IMR-90 (cell line): ENCODE results near the gene NAB2. TPM values are rescaled to one million over a fixed set of nuclear protein-coding genes. Genes with fewer than 3 reads are reported as not detected.

Experiments
- ATAC-seq: fragments of 200-7000 bp; cut with Tn5 transposase; 2 replicates; pipeline ENCODE4 v1.9.1; 2020; ENCODE audit warnings: low read depth, mild to moderate bottlenecking, moderate library complexity
- BruUV-seq: library from RNA; stranded (reverse); fragments of 400-500 nt; replicated peaks from 2 replicates; lab custom pipeline; 2021; lab: Mats Ljungman, UMichigan
- CTCF ChIA-PET: fragments of 300-600 bp; formaldehyde crosslinking; extraction: SDS; loops from one replicate; lab custom pipeline; 2021; ENCODE audit warnings: antibody characterized with exemption; lab: Yijun Ruan, JAX
- POLR2A ChIA-PET: fragments of 300-600 bp; sonication (Branson Sonifier 250); formaldehyde crosslinking; loops from one replicate; lab custom pipeline; 2022; ENCODE audit warnings: antibody characterized with exemption; ENCODE audit not compliant: unreplicated experiment; lab: Charles Lee
- DNase-seq: peaks from one replicate; pipeline ENCODE4 v3.0.0; 2013
- H2AFZ ChIP-seq: replicated peaks from 2 replicates; pipeline ENCODE3; 2013; ENCODE audit warnings: low read length, mild to moderate bottlenecking; ENCODE audit not compliant: poor library complexity
- H2AK5ac ChIP-seq: 2 replicates; pipeline ENCODE4 v1.6.1; 2013; ENCODE audit warnings: low read depth, low read length, inconsistent platforms
- H2AK9ac ChIP-seq: replicated peaks from 2 replicates; pipeline ENCODE3; 2013; ENCODE audit warnings: mild to moderate bottlenecking, low read depth, low read length, moderate library complexity; ENCODE audit not compliant: poor library complexity
- H2BK120ac ChIP-seq: 2 replicates; pipeline ENCODE4 v1.6.1; 2013; ENCODE audit warnings: low read depth, low read length, inconsistent platforms
- H2BK15ac ChIP-seq: 3 replicates; pipeline ENCODE4 v1.6.1; 2013; ENCODE audit warnings: low read depth, low read length, inconsistent platforms
- H2BK20ac ChIP-seq: 2 replicates; pipeline ENCODE4 v1.6.1; 2013; ENCODE audit warnings: low read depth, mild to moderate bottlenecking, inconsistent platforms, low read length, moderate library complexity
- H2BK5ac ChIP-seq: 2 replicates; pipeline ENCODE4 v1.6.1; 2013; ENCODE audit warnings: mild to moderate bottlenecking, low read depth, low read length, inconsistent platforms; ENCODE audit not compliant: poor library complexity, severe bottlenecking
- H3K14ac ChIP-seq: replicated peaks from 2 replicates; pipeline ENCODE4 v1.6.1; 2013; ENCODE audit warnings: low read depth, low read length, inconsistent platforms
- H3K18ac ChIP-seq: 2 replicates; pipeline ENCODE4 v1.6.1; 2013; ENCODE audit warnings: low read depth, low read length, control low read depth
- H3K23ac ChIP-seq: 2 replicates; pipeline ENCODE4 v1.6.1; 2013; ENCODE audit warnings: low read depth, low read length, inconsistent platforms
- H3K27ac ChIP-seq: 2 replicates; pipeline ENCODE4 v1.5.1; 2013; ENCODE audit warnings: mild to moderate bottlenecking, control low read depth, low read length; ENCODE audit not compliant: insufficient read depth
- H3K27me3 ChIP-seq: 2 replicates; pipeline ENCODE4 v1.6.1; 2013; ENCODE audit warnings: low read length; ENCODE audit not compliant: control insufficient read depth, insufficient read depth
- H3K36me3 ChIP-seq: 2 replicates; pipeline ENCODE4 v1.6.1; 2013; ENCODE audit warnings: low read length, mixed read lengths; ENCODE audit not compliant: control insufficient read depth, insufficient read depth
- H3K4ac ChIP-seq: 2 replicates; pipeline ENCODE4 v1.6.1; 2013; ENCODE audit warnings: low read depth, low read length, inconsistent platforms
- H3K4me1 ChIP-seq: 2 replicates; pipeline ENCODE4 v1.6.1; 2013; ENCODE audit warnings: low read length, mixed read lengths; ENCODE audit not compliant: control insufficient read depth, insufficient read depth
- H3K4me2 ChIP-seq: 2 replicates; pipeline ENCODE4 v1.6.1; 2013; ENCODE audit warnings: low read depth, mild to moderate bottlenecking, control low read depth, low read length, moderate library complexity
- H3K4me3 ChIP-seq: 2 replicates; pipeline ENCODE4 v1.5.1; 2013; ENCODE audit warnings: low read depth, mild to moderate bottlenecking, control low read depth, low read length, moderate library complexity; ENCODE audit not compliant: insufficient read depth
- H3K56ac ChIP-seq: 2 replicates; pipeline ENCODE4 v1.6.1; 2013; ENCODE audit warnings: low read length, inconsistent platforms; ENCODE audit not compliant: insufficient read depth; ENCODE audit errors: extremely low read depth
- H3K79me1 ChIP-seq, 2 experiments: 2 replicates each; pipeline ENCODE4 v1.6.1; 2013; ENCODE audit warnings: low read length in 2 of 2, inconsistent platforms in 1 of 2, low read depth in 1 of 2
- H3K9ac ChIP-seq: 2 replicates; pipeline ENCODE4 v1.6.1; 2013; ENCODE audit warnings: low read depth, low read length, control low read depth
- H3K9me1 ChIP-seq: 2 replicates; pipeline ENCODE4 v1.6.1; 2013; ENCODE audit warnings: low read length, inconsistent platforms; ENCODE audit not compliant: insufficient read depth
- H3K9me3 ChIP-seq: 2 replicates; pipeline ENCODE4 v1.6.1; 2013; ENCODE audit warnings: low read length; ENCODE audit not compliant: control insufficient read depth, insufficient read depth
- H4K20me1 ChIP-seq: 2 replicates; pipeline ENCODE4 v1.6.1; 2013; ENCODE audit warnings: low read length, inconsistent platforms; ENCODE audit not compliant: insufficient read depth
- H4K5ac ChIP-seq: 2 replicates; pipeline ENCODE4 v1.6.1; 2013; ENCODE audit warnings: mild to moderate bottlenecking, low read depth, low read length, control low read depth
- H4K8ac ChIP-seq, 2 experiments: 2 replicates each; pipeline ENCODE4 v1.6.1; 2013; ENCODE audit warnings: low read depth in 2 of 2, low read length in 2 of 2, control low read depth in 1 of 2, inconsistent platforms in 1 of 2
- H4K91ac ChIP-seq: 2 replicates; pipeline ENCODE4 v1.6.1; 2013; ENCODE audit warnings: low read depth, low read length, inconsistent platforms; ENCODE audit not compliant: insufficient read depth
- BHLHE40 ChIP-seq: fragments of 150-350 bp; IDR thresholded peaks from 2 replicates; pipeline ENCODE4 v1.6.1; 2016; ENCODE audit warnings: mild to moderate bottlenecking, low read depth, low read length
- CEBPB ChIP-seq: IDR thresholded peaks from 2 replicates; pipeline ENCODE4 v1.6.1; 2012; ENCODE audit warnings: low read depth, low read length, improper control_type of control experiment
- CHD1 ChIP-seq: IDR thresholded peaks from 2 replicates; pipeline ENCODE4 v1.6.1; 2012; ENCODE audit warnings: low read depth, low read length, improper control_type of control experiment
- FOS ChIP-seq: fragments of 150-350 bp; IDR thresholded peaks from 2 replicates; pipeline ENCODE4 v1.6.1; 2016; ENCODE audit warnings: low read depth, low read length
- MAFK ChIP-seq: IDR thresholded peaks from 2 replicates; pipeline ENCODE4 v1.6.1; 2012; ENCODE audit warnings: low read depth, low read length, improper control_type of control experiment
- MAZ ChIP-seq: IDR thresholded peaks from 2 replicates; pipeline ENCODE4 v1.6.1; 2012; ENCODE audit warnings: low read depth, mild to moderate bottlenecking, low read length, improper control_type of control experiment, moderate library complexity, borderline replicate concordance
- MXI1 ChIP-seq: IDR thresholded peaks from 2 replicates; pipeline ENCODE4 v1.6.1; 2012; ENCODE audit warnings: low read depth, mild to moderate bottlenecking, low read length, moderate library complexity, borderline replicate concordance
- POLR2A ChIP-seq: IDR thresholded peaks from 2 replicates; pipeline ENCODE4 v1.6.1; 2012; ENCODE audit warnings: mild to moderate bottlenecking, low read depth, low read length
- RAD21 ChIP-seq: IDR thresholded peaks from 2 replicates; pipeline ENCODE4 v1.6.1; 2012; ENCODE audit warnings: low read length, improper control_type of control experiment
- RCOR1 ChIP-seq: IDR thresholded peaks from 2 replicates; pipeline ENCODE4 v1.6.1; 2012; ENCODE audit warnings: mild to moderate bottlenecking, low read length, improper control_type of control experiment; ENCODE audit not compliant: insufficient replicate concordance
- RFX5 ChIP-seq: IDR thresholded peaks from 2 replicates; pipeline ENCODE4 v1.8.0; 2012; ENCODE audit warnings: low read depth, mild to moderate bottlenecking, low read length, moderate library complexity
- SMC3 ChIP-seq: fragments of 150-350 bp; IDR thresholded peaks from 2 replicates; pipeline ENCODE4 v1.6.1; 2016; ENCODE audit warnings: low read depth, mild to moderate bottlenecking, antibody characterized with exemption, low read length, moderate library complexity
- WGBS, 2 experiments: methylation state at CpG; one replicate each; pipeline versions ENCODE4 v1.1.5 to v1.1.7; 2013; ENCODE audit warnings: missing lambda C conversion rate in 2 of 2; ENCODE audit not compliant: insufficient read length in 1 of 2; ENCODE audit errors: extremely low coverage in 2 of 2; 5-methylcytosine and 5-hydroxymethylcytosine counted together
- dilution Hi-C: fragments of 300-500 bp; cut with HindIII; formaldehyde crosslinking; loops from one replicate; pipeline ENCODE4 v1.14.3; 2018; ENCODE audit warnings: low sequenced_read_pairs; ENCODE audit not compliant: unreplicated experiment
- in situ Hi-C: fragments of 300-500 bp; cut with MboI; formaldehyde crosslinking; loops from 3 replicates; pipeline ENCODE4 v1.14.3; 2019; ENCODE audit warnings: low sequenced_read_pairs, inconsistent platforms, mixed read lengths
- intact Hi-C: fragments of 100-400 bp; cut with micrococcal nuclease; formaldehyde crosslinking; loops from 2 replicates; pipeline ENCODE4 v1.10.0; 2022
- polyA plus RNA-seq, 3 experiments: library from polyadenylated mRNA; depleted of rRNA; stranded (reverse); fragments of >200 nt; gene quantifications; 2 replicates each; pipeline ENCODE4 v1.2.3, GENCODE V29; 2012; ENCODE audit warnings: low replicate concordance in 1 of 3
- total RNA-seq: library from RNA; depleted of rRNA; stranded (reverse); fragments of >200 nt; gene quantifications from 2 replicates; pipeline ENCODE4 v1.2.3, GENCODE V29; 2012
- TF ChIP-seq, protein P1 (sequence below): conservative IDR thresholded peaks from 2 replicates; pipeline ENCODE4 v1.5.1; 2012; ENCODE audit warnings: mild to moderate bottlenecking, low read depth, low read length, improper control_type of control experiment
- TF ChIP-seq, protein P2 (sequence below): fragments of 150-350 bp; IDR thresholded peaks from 2 replicates; pipeline ENCODE4 v1.6.1; 2016; ENCODE audit warnings: low read depth, mild to moderate bottlenecking, low read length, moderate library complexity, borderline replicate concordance
- TF ChIP-seq, protein P3 (sequence below): fragments of 150-350 bp; IDR thresholded peaks from 2 replicates; pipeline ENCODE4 v1.6.1; 2017; ENCODE audit warnings: mild to moderate bottlenecking, antibody characterized with exemption, low read length, low read depth

NAB2 gene
- total and polyA plus RNA-seq, 2 of the 4 experiments (the other 2 are of a cell fraction), result 65.1 to 68.8 TPM

DNA sequence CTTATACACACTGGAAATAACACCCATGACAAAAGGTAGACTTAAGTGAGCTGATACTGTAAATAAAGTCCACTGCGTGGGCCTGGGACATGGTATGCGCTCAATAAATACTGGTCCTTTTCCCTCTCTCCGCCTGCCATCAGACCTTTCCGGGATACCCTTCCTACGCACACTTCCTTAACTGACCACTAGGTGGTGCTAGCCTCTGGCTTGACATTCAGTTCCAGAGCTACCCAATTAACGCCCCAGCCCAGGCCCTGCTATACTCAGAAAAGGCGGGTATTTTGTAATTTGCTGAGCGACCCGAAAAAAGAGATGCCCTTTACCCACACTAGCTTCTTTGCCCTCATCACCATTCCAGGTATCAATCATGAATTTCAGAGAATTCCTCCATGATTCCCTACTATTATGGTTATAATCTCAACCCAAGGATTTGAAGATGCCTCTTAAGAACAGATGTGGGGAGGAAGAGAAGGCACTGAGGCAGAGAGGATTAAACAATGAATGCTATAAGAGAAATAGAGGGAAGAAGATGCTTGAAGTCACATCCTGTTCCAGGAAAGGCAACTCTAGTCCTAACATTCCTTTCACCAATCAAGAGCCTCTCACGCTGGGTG lies 35.5 kb downstream of the NAB2 start:
- BruUV-seq, result no TSS peak
- H2AK5ac ChIP-seq, result no peak overlapping the region
- no peaks in the 10 kb centered on the region; the same call in 1 of the 2 replicates for H3K9me3 ChIP-seq
- dilution Hi-C loops, result no loop called here
- peaks cover 0 to 3% of the 10 kb centered on the region in 2 experiments; a peak in 1 of 4 replicates for H3K79me1 ChIP-seq
- no peak overlapping the region for H2BK5ac ChIP-seq
- no peaks in the 10 kb centered on the region for H3K36me3 ChIP-seq
- no peak overlapping the region for H2BK15ac ChIP-seq
- H3K23ac ChIP-seq, result no peak overlapping the region
- no peak overlapping the region for H3K4ac ChIP-seq
- H3K27me3 ChIP-seq, result no peaks in the 10 kb centered on the region
- H3K4me2 ChIP-seq, result no peak overlapping the region
- in situ Hi-C loops, result loop anchor here (5.0 kb wide), 1 partner anchor 53 kb away; no protein-coding TSS in a partner anchor
- no peak overlapping the region for H3K18ac ChIP-seq
- H4K5ac ChIP-seq, result no peak overlapping the region
- no peak overlapping the region for H3K14ac ChIP-seq
- no peak overlapping the region for H3K9ac ChIP-seq
- no peaks in the 10 kb centered on the region for H3K9me1 ChIP-seq
- no peaks in the 10 kb centered on the region; the same call in none of the 2 replicates for H3K4me1 ChIP-seq
- intact Hi-C loops, result loop anchor here (2.0 kb wide), 2 partner anchors 50 to 58 kb away; no protein-coding TSS in a partner anchor
- no peak overlapping the region for H4K91ac ChIP-seq
- ATAC-seq, result peak; percentile 36
- no peak overlapping the region for H2AFZ ChIP-seq
- DNase-seq, result peak; percentile 69
- no peak overlapping the region for H3K4me3 ChIP-seq
- ChIA-PET POLR2A (interaction anchor here (0.6 kb wide), 1 partner anchor 184 kb away, joined by 8 read pairs; no protein-coding TSS in a partner anchor), CTCF (interaction anchor here (0.7 to 2.7 kb wide), 9 partner anchors 8 to 115 kb away, joined by 3 to 13 read pairs (median 5); partner anchors contain the start of gene STAT6)
- H2BK20ac ChIP-seq, result no peak overlapping the region
- no peak overlapping the region for H3K27ac ChIP-seq
- 0% methylated on average over 2 of the region's 10 CpGs; no CpG with 5 or more reads in 1 of the 2 experiments for WGBS, 2 experiments
- no peak overlapping the region for H4K8ac ChIP-seq
- H4K20me1 ChIP-seq, result no peaks in the 10 kb centered on the region
- no peak overlapping the region for H2BK120ac ChIP-seq
- H2AK9ac ChIP-seq, result peak overlapping the region; percentile 25
- no peak overlapping the region for H3K56ac ChIP-seq
- no peak for TF ChIP-seq POLR2A
- no peak for TF ChIP-seq CEBPB
- peak; percentile 51; the same call in 1 of the 2 replicates for TF ChIP-seq MAZ
- TF ChIP-seq MXI1, result no peak
- peak; percentile 23; the same call in 1 of the 2 replicates for TF ChIP-seq MAFK
- TF ChIP-seq RFX5, result no peak
- TF ChIP-seq, protein P1, sequence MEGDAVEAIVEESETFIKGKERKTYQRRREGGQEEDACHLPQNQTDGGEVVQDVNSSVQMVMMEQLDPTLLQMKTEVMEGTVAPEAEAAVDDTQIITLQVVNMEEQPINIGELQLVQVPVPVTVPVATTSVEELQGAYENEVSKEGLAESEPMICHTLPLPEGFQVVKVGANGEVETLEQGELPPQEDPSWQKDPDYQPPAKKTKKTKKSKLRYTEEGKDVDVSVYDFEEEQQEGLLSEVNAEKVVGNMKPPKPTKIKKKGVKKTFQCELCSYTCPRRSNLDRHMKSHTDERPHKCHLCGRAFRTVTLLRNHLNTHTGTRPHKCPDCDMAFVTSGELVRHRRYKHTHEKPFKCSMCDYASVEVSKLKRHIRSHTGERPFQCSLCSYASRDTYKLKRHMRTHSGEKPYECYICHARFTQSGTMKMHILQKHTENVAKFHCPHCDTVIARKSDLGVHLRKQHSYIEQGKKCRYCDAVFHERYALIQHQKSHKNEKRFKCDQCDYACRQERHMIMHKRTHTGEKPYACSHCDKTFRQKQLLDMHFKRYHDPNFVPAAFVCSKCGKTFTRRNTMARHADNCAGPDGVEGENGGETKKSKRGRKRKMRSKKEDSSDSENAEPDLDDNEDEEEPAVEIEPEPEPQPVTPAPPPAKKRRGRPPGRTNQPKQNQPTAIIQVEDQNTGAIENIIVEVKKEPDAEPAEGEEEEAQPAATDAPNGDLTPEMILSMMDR, result peak; percentile 91
- peak; percentile 90 for TF ChIP-seq RAD21
- TF ChIP-seq BHLHE40, result no peak
- peak; percentile 89 for TF ChIP-seq SMC3
- TF ChIP-seq, protein P2, sequence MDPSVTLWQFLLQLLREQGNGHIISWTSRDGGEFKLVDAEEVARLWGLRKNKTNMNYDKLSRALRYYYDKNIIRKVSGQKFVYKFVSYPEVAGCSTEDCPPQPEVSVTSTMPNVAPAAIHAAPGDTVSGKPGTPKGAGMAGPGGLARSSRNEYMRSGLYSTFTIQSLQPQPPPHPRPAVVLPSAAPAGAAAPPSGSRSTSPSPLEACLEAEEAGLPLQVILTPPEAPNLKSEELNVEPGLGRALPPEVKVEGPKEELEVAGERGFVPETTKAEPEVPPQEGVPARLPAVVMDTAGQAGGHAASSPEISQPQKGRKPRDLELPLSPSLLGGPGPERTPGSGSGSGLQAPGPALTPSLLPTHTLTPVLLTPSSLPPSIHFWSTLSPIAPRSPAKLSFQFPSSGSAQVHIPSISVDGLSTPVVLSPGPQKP, result no peak
- no peak for TF ChIP-seq FOS
- no peak for TF ChIP-seq CHD1
- TF ChIP-seq RCOR1, result no peak
- TF ChIP-seq, protein P3, sequence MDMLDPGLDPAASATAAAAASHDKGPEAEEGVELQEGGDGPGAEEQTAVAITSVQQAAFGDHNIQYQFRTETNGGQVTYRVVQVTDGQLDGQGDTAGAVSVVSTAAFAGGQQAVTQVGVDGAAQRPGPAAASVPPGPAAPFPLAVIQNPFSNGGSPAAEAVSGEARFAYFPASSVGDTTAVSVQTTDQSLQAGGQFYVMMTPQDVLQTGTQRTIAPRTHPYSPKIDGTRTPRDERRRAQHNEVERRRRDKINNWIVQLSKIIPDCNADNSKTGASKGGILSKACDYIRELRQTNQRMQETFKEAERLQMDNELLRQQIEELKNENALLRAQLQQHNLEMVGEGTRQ, result no peak
